A549 (cell line): ENCODE data around the gene MYH13. TPM values are rescaled to one million over a fixed set of nuclear protein-coding genes. Genes with fewer than 3 reads are reported as not detected.

Experiments
- ATAC-seq, 2 experiments: fragments of 200-7000 bp in 1 of 2; fragments of >200 bp in 1 of 2; cut with Nextera tagmentation in 1 of 2; cut with Tn5 transposase in 1 of 2; 3 replicates each; pipeline versions ENCODE4 v1.8.0 to v1.9.1; 2018 to 2020; ENCODE audit warnings: mild to moderate bottlenecking in 1 of 2, moderate library complexity in 1 of 2
- CTCF ChIA-PET: fragments of 300-600 bp; sonication (Branson Sonifier 250); formaldehyde crosslinking; extraction: SDS; loops from one replicate; lab custom pipeline; 2021; ENCODE audit warnings: antibody characterized with exemption, inconsistent platforms; lab: Yijun Ruan, JAX
- POLR2A ChIA-PET: fragments of 350-600 bp; formaldehyde crosslinking; extraction: SDS; loops from one replicate; lab custom pipeline; 2021; ENCODE audit warnings: antibody characterized with exemption, inconsistent platforms; lab: Yijun Ruan, JAX
- DNase-seq, 2 experiments: peaks; one replicate each; pipeline versions ENCODE4 v3.0.0 to v3.0.0-alpha.2; 2011 to 2016; ENCODE audit warnings: low read depth in 1 of 2, low spot score in 1 of 2
- FAIRE-seq: peaks from 2 replicates; lab custom pipeline; 2011; peaks lifted over from hg19 to GRCh38; lab: Jason Lieb, UNC
- H3K27ac ChIP-seq, 2 experiments: fragments of >200 bp; sonication (Bioruptor Twin); formaldehyde crosslinking; 3 replicates each; pipeline ENCODE4 v1.5.1; 2016 to 2017
- H3K4me1 ChIP-seq: fragments of >200 bp; sonication (Bioruptor Twin); formaldehyde crosslinking; 3 replicates; pipeline ENCODE4 v1.6.1; 2016
- H3K4me2 ChIP-seq: fragments of >200 bp; sonication (Bioruptor Twin); formaldehyde crosslinking; 3 replicates; pipeline ENCODE4 v1.6.1; 2016
- H3K4me3 ChIP-seq: fragments of >200 bp; sonication (Bioruptor Twin); formaldehyde crosslinking; 3 replicates; pipeline ENCODE4 v1.5.1; 2016
- H3K9me3 ChIP-seq: fragments of >200 bp; sonication (Bioruptor Twin); formaldehyde crosslinking; 3 replicates; pipeline ENCODE4 v1.6.1; 2016
- CEBPB ChIP-seq, 2 experiments: fragments of >200 bp in 1 of 2; sonication (Bioruptor Twin) in 1 of 2; formaldehyde crosslinking in 1 of 2; IDR thresholded peaks; 2 replicates each; pipeline ENCODE4 v1.6.1; 2012 to 2016
- CTCF ChIP-seq: fragments of >200 bp; sonication (Bioruptor Twin); formaldehyde crosslinking; IDR thresholded peaks from 3 replicates; pipeline ENCODE4 v1.5.1; 2016
- EHMT2 ChIP-seq: fragments of 200-600 bp; sonication (generic); IDR thresholded peaks from 2 replicates; pipeline ENCODE4 v1.6.1; 2016; ENCODE audit warnings: antibody characterized with exemption, low read depth, mild to moderate bottlenecking, moderate library complexity
- FOXS1 ChIP-seq: fragments of 250-450 bp; sonication (Bioruptor Pico); IDR thresholded peaks from 2 replicates; pipeline ENCODE4 v1.5.0; 2020; ENCODE audit warnings: mild to moderate bottlenecking, moderate library complexity
- GATA3 ChIP-seq: IDR thresholded peaks from 2 replicates; pipeline ENCODE4 v1.6.1; 2012; ENCODE audit warnings: borderline replicate concordance
- HMGXB4 ChIP-seq: fragments of 250-450 bp; sonication (Bioruptor Pico); IDR thresholded peaks from 2 replicates; pipeline ENCODE4 v1.5.0; 2021; ENCODE audit warnings: mild to moderate bottlenecking, moderate library complexity, borderline replicate concordance
- HOXB5 ChIP-seq: fragments of 250-450 bp; sonication (Bioruptor Pico); IDR thresholded peaks from 2 replicates; pipeline ENCODE4 v1.5.0; 2020; ENCODE audit warnings: mild to moderate bottlenecking, moderate library complexity
- JUN ChIP-seq, 2 experiments: fragments of >200 bp; sonication (Bioruptor Twin); formaldehyde crosslinking; IDR thresholded peaks; 2 replicates in 1 of 2; 3 replicates in 1 of 2; pipeline ENCODE4 v1.6.1; 2016 to 2017
- MAFK ChIP-seq: fragments of 450-650 bp; IDR thresholded peaks from 2 replicates; pipeline ENCODE4 v1.6.1; 2014; ENCODE audit not compliant: partially characterized antibody
- NR3C1 ChIP-seq: fragments of >200 bp; sonication (Bioruptor Twin); formaldehyde crosslinking; IDR thresholded peaks from 3 replicates; pipeline ENCODE4 v1.6.1; 2017
- RAD21 ChIP-seq, 2 experiments: fragments of >200 bp in 1 of 2; sonication (Bioruptor Twin) in 1 of 2; formaldehyde crosslinking in 1 of 2; IDR thresholded peaks in 1 of 2; conservative IDR thresholded peaks in 1 of 2; 2 replicates in 1 of 2; 3 replicates in 1 of 2; pipeline ENCODE4 v1.6.1; 2012 to 2018; ENCODE audit warnings: inconsistent platforms in 1 of 2
- whole genome bisulfite sequencing: methylation state at CpG from one replicate; pipeline ENCODE4 v1.1.6; 2017; ENCODE audit errors: missing lambda C conversion rate; 5-methylcytosine and 5-hydroxymethylcytosine counted together
- polyA plus RNA-seq, 4 experiments: library from polyadenylated mRNA; depleted of rRNA in 3 of 4; stranded (reverse); fragments of >200 nt; fragmentation: RNase III in 1 of 4; extraction: RNeasy Plus Mini Kit Qiagen cat#74134 plus additional on column Dnase treatment in 1 of 4; gene quantifications; 2 replicates in 3 of 4; 3 replicates in 1 of 4; pipeline ENCODE4 v1.2.3, GENCODE V29; 2011 to 2017
- TF ChIP-seq, protein P1 (sequence below): fragments of 450-650 bp; IDR thresholded peaks from 2 replicates; pipeline ENCODE4 v1.6.1; 2014; ENCODE audit warnings: antibody characterized with exemption
- TF ChIP-seq, protein P2 (sequence below): IDR thresholded peaks from 2 replicates; pipeline ENCODE4 v1.6.1; 2012

The MYH13 gene
- polyA plus RNA-seq, 2 of the 4 experiments (the other 2 are of a cell fraction) = not detected

DNA sequence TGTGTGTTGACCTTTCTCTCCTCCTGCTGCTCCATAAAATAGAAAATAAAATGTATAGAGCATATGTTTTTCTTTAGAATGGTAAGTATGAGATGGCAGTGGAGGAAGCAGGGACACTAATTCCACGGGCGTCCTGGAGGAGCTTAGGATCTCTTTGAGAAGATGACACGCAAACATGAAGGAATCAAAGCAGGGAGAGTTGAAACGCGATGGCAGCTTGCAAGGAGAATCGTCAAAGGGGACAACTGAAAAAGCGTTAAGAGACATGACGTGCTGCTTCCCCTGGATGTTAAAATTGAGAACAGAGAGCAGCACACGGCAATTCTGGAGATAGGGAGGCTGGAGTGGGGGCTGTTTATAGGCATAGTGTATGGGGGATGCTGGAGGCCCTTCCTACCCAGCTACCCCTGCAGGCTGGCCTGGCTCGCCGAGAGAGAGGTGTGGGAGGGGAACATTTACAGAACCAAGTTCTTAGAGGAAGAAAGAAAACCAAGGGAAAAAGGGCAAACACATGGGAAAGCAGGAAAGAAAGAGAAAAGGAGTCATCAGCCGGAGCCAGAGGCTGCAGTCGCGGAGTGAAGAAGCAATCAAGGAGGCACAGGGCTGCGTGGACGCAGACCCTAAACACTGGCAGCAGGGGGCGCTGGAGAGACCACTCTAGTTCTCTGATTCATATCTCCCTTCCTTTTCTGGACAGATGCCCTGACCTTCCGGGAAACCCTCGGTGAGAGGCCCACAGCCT is 55.8 kb downstream of the MYH13 start:
- peak; percentile 72 to 91; a peak in 5 of 6 replicates for ATAC-seq
- Histone ChIP-seq H3K4me2 (0 out of 3 replicates have a peak overlapping the region, but pooled peaks have one; percentile 9), H3K4me1 (no peaks in the 10 kb centered on the region), H3K27ac (no peak overlapping the region), H3K4me3 (no peak overlapping the region), H3K9me3 (no peaks in the 10 kb centered on the region)
- CTCF ChIA-PET = interaction anchor here (0.5 to 29.1 kb wide), 13 partner anchors 9 to 444 kb away, joined by 3 to 614 read pairs (median 3); no protein-coding TSS in a partner anchor
- WGBS = 45% methylated on average over 19 of the region's 19 CpGs
- peak; percentile 60; the same call in 1 of the 2 replicates for TF ChIP-seq GATA3
- TF ChIP-seq HMGXB4 (CRISPR knock-in tag) = no peak
- TF ChIP-seq FOXS1 = no peak
- TF ChIP-seq, protein P1, sequence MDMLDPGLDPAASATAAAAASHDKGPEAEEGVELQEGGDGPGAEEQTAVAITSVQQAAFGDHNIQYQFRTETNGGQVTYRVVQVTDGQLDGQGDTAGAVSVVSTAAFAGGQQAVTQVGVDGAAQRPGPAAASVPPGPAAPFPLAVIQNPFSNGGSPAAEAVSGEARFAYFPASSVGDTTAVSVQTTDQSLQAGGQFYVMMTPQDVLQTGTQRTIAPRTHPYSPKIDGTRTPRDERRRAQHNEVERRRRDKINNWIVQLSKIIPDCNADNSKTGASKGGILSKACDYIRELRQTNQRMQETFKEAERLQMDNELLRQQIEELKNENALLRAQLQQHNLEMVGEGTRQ = no peak
- no peak for TF ChIP-seq EHMT2
- peak; percentile 53 for TF ChIP-seq CTCF
- TF ChIP-seq RAD21 (conservative IDR thresholded peaks at IDR 0.05 in 1 of 2, IDR thresholded peaks at IDR 0.05 in 1 of 2) = peak in 1 of 2 experiments; percentile 34; a peak in 2 of 5 replicates
- FAIRE-seq = no peak
- DNase-seq = peak; percentile 50 to 69
- POLR2A ChIA-PET = no interaction called here

DNA sequence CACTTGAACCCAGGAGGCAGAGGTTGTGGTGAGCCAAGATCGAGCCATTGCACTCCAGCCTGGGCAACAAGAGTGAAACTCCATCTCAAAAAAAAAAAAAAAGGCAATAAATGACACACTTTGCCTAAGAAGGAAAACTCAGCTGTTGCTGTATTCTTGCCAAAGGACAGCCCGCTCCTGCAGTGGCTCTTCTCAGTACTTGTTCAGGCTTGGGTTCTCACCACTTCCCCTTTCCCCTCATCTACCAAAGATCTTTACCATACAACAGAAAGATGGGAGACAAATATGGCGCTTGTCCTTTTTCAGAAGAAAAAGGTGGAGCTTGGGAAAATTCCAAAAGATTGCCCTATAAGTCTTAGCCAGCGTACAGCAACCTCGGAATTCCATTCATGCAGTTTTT is 58.5 kb downstream of the MYH13 start:
- WGBS = 22% methylated on average over 5 of the region's 5 CpGs
- TF ChIP-seq CEBPB (IDR thresholded peaks at IDR 0.05) = no peak
- TF ChIP-seq HOXB5 (CRISPR knock-in tag) = no peak
- no peak for TF ChIP-seq NR3C1
- TF ChIP-seq, protein P2, sequence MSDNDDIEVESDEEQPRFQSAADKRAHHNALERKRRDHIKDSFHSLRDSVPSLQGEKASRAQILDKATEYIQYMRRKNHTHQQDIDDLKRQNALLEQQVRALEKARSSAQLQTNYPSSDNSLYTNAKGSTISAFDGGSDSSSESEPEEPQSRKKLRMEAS = no peak
- H3K27ac ChIP-seq = no peak overlapping the region
- no peak for FAIRE-seq
- POLR2A ChIA-PET = no interaction called here
- no peak for ATAC-seq
- H3K4me1 ChIP-seq = no peaks in the 10 kb centered on the region
- H3K4me3 ChIP-seq = no peak overlapping the region
- CTCF ChIA-PET = interaction anchor here (0.6 to 29.1 kb wide), 6 partner anchors 12 to 1528 kb away, joined by 3 to 614 read pairs (median 4); no protein-coding TSS in a partner anchor
- no peak overlapping the region for H3K4me2 ChIP-seq
- H3K9me3 ChIP-seq = peaks cover 12% of the 10 kb centered on the region; the same call in 2 of the 3 replicates
- no peak for DNase-seq

GRCh38 chr17:10313037-10313672 is 59.7 kb downstream of the MYH13 start:
- TF ChIP-seq MAFK (peak; percentile 84), JUN (IDR thresholded peaks at IDR 0.05) (no peak)
- ATAC-seq (no peak), FAIRE-seq (no peak), DNase-seq (no peak)
- Histone ChIP-seq H3K4me1 (no peaks in the 10 kb centered on the region), H3K9me3 (peaks cover 12% of the 10 kb centered on the region; the same call in 2 of the 3 replicates), H3K27ac (no peak overlapping the region), H3K4me3 (no peak overlapping the region), H3K4me2 (no peak overlapping the region)
- CTCF ChIA-PET = interaction anchor here (1.0 to 29.1 kb wide), 4 partner anchors 17 to 302 kb away, joined by 4 to 614 read pairs (median 6); no protein-coding TSS in a partner anchor
- WGBS = 41% methylated on average over 17 of the region's 17 CpGs
- POLR2A ChIA-PET = no interaction called here
